Midbrain (tissue), 1 donor: ENCODE results near the gene GPRC5A.
"Not testable (repeated sequence)": the region's sequence is repeated elsewhere in the genome, so short reads cannot be mapped to it uniquely, and the experiment has no call there.

Source experiments
- DNase-seq: peaks from one replicate; lab custom pipeline; 2025; lab: John Stamatoyannopoulos, UW

GPRC5A gene, protein sequence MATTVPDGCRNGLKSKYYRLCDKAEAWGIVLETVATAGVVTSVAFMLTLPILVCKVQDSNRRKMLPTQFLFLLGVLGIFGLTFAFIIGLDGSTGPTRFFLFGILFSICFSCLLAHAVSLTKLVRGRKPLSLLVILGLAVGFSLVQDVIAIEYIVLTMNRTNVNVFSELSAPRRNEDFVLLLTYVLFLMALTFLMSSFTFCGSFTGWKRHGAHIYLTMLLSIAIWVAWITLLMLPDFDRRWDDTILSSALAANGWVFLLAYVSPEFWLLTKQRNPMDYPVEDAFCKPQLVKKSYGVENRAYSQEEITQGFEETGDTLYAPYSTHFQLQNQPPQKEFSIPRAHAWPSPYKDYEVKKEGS

GRCh38 chr12:12891080-12891880, at the start of gene GPRC5A:
Gene GPRC5A, plus strand, starts transcription at chr12:12891562. Its CDS starts 16,688 bp downstream, at chr12:12908250.
- DNase-seq: peak; percentile 28

GRCh38 chr12:12845794-12846243, 45.5 kb upstream of the GPRC5A start:
- no peak for DNase-seq

- not testable (repeated sequence) for DNase-seq
Measured at GRCh38 chr12:12846780-12847179, 44.6 kb upstream of the GPRC5A start.

DNA sequence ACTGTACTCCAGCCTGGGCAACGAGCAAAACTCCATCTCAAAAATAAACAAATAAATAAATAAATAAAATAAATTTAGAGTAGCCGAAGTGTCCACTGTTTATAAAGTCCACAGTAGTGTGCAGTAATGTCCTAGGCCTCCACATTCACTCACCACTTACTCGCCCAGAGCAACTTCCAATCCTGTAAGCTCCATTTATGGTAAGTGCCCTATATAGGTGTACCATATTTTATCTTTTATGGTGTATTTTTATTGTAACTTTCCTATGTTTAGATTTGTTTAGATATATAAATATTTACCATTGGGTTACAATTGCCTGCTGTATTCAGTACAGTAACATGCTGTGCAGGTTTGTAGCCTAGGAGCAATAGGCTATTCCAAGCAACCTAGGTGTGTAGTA, 37.9 kb upstream of the GPRC5A start:
- no peak for DNase-seq

- DNase-seq: no peak
Measured at GRCh38 chr12:12859690-12860089, 31.7 kb upstream of the GPRC5A start.

DNA sequence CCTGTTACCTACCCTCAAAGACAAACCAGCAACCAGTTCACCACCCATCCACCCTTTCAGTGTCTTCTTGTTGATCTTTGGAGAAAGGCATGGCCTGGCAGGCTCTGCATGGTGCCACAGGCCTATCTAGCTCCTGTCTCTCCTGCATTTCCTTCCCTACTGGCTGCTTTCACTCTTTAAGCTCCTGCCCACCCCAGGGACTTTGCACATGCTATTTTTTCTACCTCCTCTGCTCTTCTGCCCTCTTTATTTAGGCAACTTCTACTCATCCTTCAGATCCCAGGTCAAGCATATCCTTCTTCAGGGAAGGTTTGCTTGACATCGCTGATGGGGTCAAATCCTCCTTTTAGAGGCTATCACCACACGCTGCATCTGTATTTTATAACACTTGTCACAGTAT, 27.1 kb upstream of the GPRC5A start:
- no peak for DNase-seq

DNA sequence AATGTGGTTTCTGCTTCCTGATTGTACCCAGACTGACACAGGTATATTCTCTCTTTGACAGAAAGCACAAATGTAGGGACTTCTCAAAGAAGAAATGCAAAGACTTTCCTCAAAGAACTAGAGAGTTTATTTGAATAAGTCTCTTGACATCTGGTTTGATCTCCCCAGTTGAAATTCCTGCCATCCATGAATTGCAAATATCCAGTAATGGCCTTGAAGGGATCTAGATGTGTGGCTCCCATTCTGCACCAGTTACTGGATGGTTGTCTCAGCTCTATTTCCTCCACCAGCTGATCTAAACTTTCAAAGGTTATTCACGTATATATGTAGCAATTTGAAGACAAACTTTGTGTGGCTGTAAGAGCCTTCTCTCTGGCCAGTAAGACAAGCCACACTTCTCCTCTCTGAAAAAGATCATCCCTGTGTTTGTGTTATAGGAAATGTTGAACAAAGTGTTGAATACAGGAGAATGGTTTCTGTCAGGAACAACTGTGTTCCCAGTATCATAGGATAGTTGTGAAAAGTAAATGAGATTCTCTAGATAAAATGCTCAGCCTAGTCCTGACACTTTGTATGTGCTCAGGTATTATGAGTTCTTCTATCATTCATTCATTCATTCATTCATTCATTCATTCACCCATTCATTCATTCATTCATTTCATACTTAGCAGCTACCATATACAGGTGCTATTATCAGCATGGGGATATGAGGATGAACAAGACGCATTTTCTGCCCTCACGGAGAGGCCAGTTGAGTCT, 22.7 kb upstream of the GPRC5A start:
- no peak for DNase-seq

DNA sequence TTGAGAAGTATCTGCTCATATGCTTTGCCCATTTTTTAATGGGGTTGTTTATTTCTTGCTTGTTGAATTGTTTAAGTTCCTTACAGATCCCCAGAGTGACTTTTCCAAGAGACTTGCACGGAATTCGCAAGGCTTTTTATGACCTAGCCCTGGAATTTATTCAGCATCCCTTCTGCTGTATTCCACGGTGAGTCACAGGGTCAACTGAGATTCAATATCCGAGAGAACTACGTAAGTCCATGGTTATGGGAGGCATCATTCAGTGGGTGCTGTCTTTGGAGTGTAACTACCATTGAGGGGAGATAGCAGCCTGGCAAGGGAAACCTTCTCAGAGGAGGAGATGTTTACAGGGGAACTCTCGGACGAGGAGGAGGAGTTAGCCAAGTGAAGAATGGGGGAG, 20.9 kb upstream of the GPRC5A start:
- DNase-seq: no peak

DNA sequence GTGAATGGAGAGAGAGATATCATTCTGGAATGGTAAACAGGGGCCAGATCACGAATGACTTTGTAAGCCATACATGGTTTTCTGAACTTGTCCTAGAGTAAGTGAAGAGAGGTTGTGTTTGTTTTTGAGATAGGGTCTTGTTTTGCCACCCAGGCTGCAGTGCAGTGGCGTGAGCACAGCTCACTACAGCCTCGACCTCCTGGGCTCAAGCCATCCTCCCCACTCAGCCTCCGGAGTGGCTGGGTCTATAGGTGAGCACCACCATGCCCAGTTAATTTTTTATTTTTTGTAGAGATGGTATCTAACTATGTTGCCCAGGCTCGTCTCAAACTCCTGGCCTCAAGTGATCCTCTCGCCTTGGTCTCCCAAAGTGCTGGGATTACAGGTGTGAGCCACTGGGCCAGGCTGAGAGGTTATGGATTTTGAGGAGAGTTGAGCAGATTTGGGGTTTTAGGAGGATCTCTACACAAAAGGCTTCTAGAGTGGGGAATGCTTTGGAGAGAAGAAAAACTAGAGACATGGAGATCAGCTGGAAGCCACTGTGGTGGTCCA, 19.7 kb upstream of the GPRC5A start:
- DNase-seq: no peak

DNA sequence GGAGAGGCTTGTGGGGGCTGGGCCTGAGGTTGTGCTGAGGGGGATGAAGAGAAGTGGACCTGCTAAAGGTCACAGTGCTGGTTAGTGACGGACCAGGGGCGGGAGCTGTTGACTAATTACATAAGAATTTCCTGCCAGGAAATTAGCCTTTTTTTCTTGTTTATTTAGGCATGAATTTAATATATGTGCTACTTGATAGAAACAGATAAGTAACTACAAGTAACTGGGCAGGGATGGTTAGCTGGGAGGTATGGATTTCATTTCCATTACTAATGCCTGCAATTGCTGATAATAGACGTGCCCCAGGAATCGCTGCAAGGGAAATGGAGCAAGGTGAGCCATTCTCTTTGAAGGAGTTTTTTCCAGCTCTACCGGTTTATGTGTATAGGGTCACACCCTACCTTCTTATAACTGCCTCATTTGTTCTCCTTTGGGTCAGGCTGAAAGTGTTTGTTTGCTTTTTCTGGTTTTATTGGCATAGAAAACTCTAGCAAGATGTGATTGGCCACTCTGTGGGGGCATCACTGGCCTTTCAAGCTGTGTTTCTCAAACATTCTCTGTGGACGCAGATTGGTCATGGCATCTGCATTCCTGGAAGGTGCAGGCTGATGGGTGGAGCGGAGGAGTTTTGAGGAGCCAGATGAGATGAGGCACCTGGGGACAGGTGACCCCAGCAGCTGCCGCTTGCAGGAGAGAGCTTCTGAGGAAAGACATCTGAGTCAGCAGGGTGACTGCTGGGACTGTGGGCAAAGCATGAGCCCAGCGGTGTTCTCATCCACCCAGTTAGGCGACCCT, 19.0 kb upstream of the GPRC5A start:
- no peak for DNase-seq

- DNase-seq: no peak
Measured at GRCh38 chr12:12872934-12873275, 18.5 kb upstream of the GPRC5A start.

GRCh38 chr12:12874029-12874428, 17.3 kb upstream of the GPRC5A start:
- DNase-seq: no peak

DNA sequence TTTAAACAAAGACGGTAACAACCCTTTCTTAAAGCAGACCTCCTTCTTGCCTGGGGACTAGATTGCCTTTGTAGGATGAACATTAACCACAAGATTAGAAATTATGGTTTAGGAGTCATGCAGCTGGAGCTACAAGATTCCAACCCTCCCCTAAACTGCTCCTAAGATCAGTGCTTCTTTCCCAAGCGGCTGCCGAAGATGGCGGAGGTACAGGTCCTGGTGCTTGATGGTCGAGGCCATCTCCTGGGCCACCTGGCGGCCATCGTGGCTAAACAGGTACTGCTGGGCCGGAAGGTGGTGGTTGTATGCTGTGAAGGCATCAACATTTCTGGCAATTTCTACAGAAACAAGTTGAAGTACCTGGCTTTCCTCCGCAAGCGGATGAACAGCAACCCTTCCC, 16.1 kb upstream of the GPRC5A start:
- not testable (repeated sequence) for DNase-seq

DNA sequence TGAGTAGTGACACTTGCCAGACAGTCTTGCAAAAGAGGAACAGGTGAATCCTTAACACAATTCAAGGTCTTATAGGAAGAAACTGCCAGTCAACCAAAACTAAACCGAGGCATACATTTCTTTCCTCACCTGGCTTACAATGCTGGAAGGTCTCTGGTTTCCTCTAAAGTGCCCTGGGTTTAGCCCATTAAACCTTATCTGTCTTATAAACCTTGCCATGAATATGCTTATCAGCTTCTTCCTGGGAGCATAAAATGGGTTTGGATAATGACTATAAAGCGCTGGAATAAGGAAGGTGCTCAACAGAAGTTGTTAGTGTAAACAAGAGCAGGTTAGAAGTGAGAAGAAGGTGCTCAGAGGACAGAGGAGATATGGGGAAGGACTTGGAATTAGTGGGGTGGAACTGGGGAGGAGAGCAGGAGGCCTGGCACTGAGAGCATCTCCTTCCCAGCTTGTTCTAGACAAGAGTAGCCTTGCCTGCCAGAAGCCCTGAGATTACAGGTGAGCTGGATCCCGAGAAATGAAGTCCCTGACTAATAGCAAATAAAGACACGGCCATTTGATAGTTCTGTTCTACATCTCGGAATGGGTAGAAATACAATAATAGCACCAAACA, 14.1 kb upstream of the GPRC5A start:
- no peak for DNase-seq

- DNase-seq: no peak
Measured at GRCh38 chr12:12877781-12878455, 13.4 kb upstream of the GPRC5A start.

- no peak for DNase-seq
Measured at GRCh38 chr12:12880537-12880936, 10.8 kb upstream of the GPRC5A start.

DNA sequence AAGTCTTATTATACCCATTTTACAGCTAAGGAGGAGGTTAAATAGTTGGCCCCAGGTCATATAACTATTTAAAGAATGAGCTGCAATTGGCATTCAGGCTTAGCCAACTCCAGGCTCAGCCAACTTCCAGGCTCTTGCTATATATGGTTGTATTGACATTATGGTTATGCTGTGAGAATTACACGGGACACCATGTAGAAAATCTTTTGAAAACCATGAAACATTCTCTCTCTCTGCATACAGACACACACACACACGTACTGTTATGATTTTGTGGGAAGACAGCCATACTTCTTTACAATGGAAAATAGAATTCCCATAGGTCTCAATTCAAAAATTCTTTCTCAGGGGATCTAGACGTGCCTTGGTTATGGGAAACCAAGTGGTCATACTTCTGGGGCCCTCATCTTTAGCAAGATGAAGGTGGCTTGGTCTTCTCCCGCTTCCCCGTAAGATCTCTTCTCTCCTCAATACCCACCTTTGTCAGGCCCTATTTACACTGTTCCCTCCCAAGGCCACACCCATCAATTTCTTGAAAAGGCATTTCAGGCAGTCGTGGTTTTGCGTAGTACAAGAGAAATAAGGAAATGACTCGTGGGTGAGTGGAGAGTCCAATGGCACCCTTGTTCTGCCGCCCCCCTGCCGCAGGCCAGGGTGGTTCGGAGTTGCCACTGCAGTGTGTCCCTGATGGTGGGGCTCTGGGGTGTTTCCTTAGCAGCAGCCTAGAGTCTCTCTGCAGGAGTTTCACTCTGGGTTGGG, 10.0 kb upstream of the GPRC5A start:
- no peak for DNase-seq

DNA sequence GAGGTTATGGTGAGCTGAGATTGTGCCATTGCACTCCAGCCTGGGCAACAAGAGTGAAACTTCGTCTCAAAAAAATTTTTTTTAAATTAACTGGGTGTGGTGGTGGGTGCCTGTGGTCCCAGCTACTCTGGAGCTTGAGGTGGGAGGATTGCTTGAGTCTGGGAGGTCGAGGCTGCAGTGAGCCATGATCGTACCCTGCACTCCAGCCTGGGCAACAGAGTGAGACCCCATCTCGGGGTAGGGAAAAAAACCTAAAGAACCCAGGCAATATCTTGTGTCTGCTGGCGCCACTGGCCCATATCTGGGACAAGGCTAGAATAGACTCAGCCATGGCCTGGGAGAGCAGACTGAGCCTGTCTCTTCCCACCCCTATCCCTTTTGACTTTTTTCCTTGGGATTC, 9.1 kb upstream of the GPRC5A start:
- no peak for DNase-seq

- DNase-seq: no peak
Measured at GRCh38 chr12:12883369-12884001, 7.9 kb upstream of the GPRC5A start.
